GM12892 (cell line): Measurements from ENCODE around the gene RUFY4.

Source experiments
- POLR2A ChIP-seq: IDR thresholded peaks from 2 replicates; pipeline ENCODE4 v1.6.1; 2011; ENCODE audit warnings: low read depth, low read length, control low read depth
- TAF1 ChIP-seq: IDR thresholded peaks from 2 replicates; pipeline ENCODE4 v1.6.1; 2011; ENCODE audit warnings: low read depth, mild to moderate bottlenecking, control low read depth, low read length, borderline replicate concordance

DNA sequence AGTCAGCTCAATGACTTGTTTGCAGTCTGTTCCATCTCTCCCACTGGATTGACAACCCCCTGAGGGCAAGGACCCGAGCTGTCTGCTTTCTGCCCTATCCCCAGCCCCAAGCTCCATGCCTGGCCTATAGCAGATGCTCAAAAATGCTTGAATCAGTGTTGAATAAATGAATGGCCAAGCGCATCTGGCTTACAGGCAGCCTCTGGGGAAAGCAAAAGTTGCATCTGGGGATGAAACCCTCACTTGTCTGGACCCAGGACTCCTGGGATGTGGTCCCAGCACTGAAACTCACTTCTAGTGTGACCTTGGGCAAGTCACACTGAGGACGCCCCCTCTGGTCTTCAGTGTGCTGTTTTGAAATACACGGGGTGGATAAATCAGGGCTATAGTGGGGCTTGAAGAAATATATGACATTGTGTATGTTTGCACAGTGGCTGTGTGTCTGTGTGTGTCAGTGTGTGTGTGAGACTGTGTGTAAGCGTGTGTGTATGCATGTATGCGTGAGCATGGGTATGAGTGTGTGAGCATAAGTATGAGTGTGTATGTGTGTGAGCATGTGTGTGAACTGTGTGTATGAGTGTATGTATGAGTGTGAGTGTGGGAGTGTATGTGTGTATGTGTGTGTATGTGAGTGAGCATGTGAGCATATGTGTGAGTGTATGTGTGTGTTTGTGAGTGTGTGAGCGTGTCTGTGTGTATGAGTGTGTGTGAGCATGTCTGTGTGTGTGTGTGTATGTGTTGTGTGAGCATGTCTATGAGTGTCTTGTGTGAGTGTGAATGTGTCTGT lies 38.5 kb upstream of the RUFY4 start:
- TF ChIP-seq POLR2A (no peak), TAF1 (no peak)
